Naive B cell (primary cell): ENCODE measurements around the gene BTBD10. TPM values are rescaled to one million over a fixed set of nuclear protein-coding genes. Genes with fewer than 3 reads are reported as not detected.

Experiments used
- ATAC-seq, 2 donors: fragments of 150-1000 bp; cut with Tn5 transposase; 2 replicates each; pipeline ENCODE4 v1.10.0; 2021; ENCODE audit warnings: low read depth in 2 of 2, mild to moderate bottlenecking in 2 of 2, moderate library complexity in 2 of 2
- DNase-seq: peaks from one replicate; pipeline ENCODE4 v3.0.0; 2022
- H3K27ac Mint-ChIP-seq, 6 donors: one replicate each; pipeline ENCODE4 v1.8.0; 2020 to 2022; ENCODE audit warnings: mild to moderate bottlenecking in 6 of 6, mixed read lengths in 6 of 6, moderate library complexity in 5 of 6, inconsistent platforms in 2 of 6
- H3K27me3 Mint-ChIP-seq, 3 donors: one replicate each; pipeline ENCODE4 v1.8.0; 2021 to 2022; ENCODE audit warnings: mixed read lengths in 3 of 3, mild to moderate bottlenecking in 1 of 3
- H3K36me3 Mint-ChIP-seq, 2 donors: one replicate each; pipeline ENCODE4 v1.8.0; 2020 to 2022; ENCODE audit warnings: mixed read lengths in 2 of 2, inconsistent platforms in 1 of 2, mild to moderate bottlenecking in 1 of 2
- H3K4me1 Mint-ChIP-seq, 3 donors: one replicate each; pipeline ENCODE4 v1.8.0; 2020 to 2022; ENCODE audit warnings: mixed read lengths in 3 of 3, inconsistent platforms in 1 of 3, mild to moderate bottlenecking in 1 of 3, moderate library complexity in 1 of 3
- H3K4me3 Mint-ChIP-seq, 8 donors: one replicate each; pipeline ENCODE4 v1.8.0; 2020 to 2022; ENCODE audit warnings: mild to moderate bottlenecking in 8 of 8, mixed read lengths in 8 of 8, moderate library complexity in 8 of 8, inconsistent platforms in 2 of 8
- H3K9me3 Mint-ChIP-seq, 7 donors: one replicate each; pipeline ENCODE4 v1.8.0; 2020 to 2022; ENCODE audit warnings: mixed read lengths in 7 of 7, mild to moderate bottlenecking in 5 of 7, inconsistent platforms in 2 of 7, moderate library complexity in 1 of 7
- polyA plus RNA-seq, 6 donors: library from polyadenylated mRNA; unstranded; fragments of 300-500 nt; fragmentation: Illumina TruSeq; gene quantifications; one replicate each; pipeline ENCODE4 v1.2.3, GENCODE V29; 2021; ENCODE audit warnings: low read depth in 6 of 6

BTBD10 gene
- polyA plus RNA-seq, 6 donors from 2014 or later, result 7.4 to 17.8 (median 12.6) TPM

- peak overlapping the region in 1 of 8 donors; percentile 6 for H3K4me3 Mint-ChIP-seq
Measured at GRCh38 chr11:13341026-13341425, 122.0 kb downstream of the BTBD10 start.

GRCh38 chr11:13339195-13340153 lies 123.5 kb downstream of the BTBD10 start:
- Mint-ChIP-seq H3K9me3 (no peaks in the 10 kb centered on the region), H3K27me3 (no peaks in the 10 kb centered on the region), H3K4me1 (peaks cover 32 to 61% (median 52%) of the 10 kb centered on the region in 3 donors), H3K4me3 (peak overlapping the region in 1 of 8 donors; percentile 13), H3K36me3 (no peaks in the 10 kb centered on the region), H3K27ac (peak overlapping the region in 4 of 6 donors; percentile 18 to 87 (median 55))
- no peak for DNase-seq
- ATAC-seq, result no peak

More at GRCh38 chr11:13341026-13341425, 122.0 kb downstream of the BTBD10 start:
- H3K36me3 Mint-ChIP-seq, result no peaks in the 10 kb centered on the region
- ATAC-seq, result peak in 1 of 2 donors; percentile 38
- peaks cover 27 to 56% (median 56%) of the 10 kb centered on the region in 3 donors for H3K4me1 Mint-ChIP-seq
- no peaks in the 10 kb centered on the region for H3K27me3 Mint-ChIP-seq
- peak overlapping the region in 3 of 6 donors; percentile 11 to 80 (median 57) for H3K27ac Mint-ChIP-seq
- no peaks in the 10 kb centered on the region for H3K9me3 Mint-ChIP-seq
- DNase-seq, result no peak

- no peak for DNase-seq
- H3K36me3 Mint-ChIP-seq, result no peaks in the 10 kb centered on the region
- H3K4me1 Mint-ChIP-seq, result peaks cover 31 to 62% (median 51%) of the 10 kb centered on the region in 3 donors
- H3K27me3 Mint-ChIP-seq, result no peaks in the 10 kb centered on the region
- peak overlapping the region in 1 of 8 donors; percentile 4 for H3K4me3 Mint-ChIP-seq
- H3K9me3 Mint-ChIP-seq, result no peaks in the 10 kb centered on the region
- H3K27ac Mint-ChIP-seq, result peak overlapping the region in 4 of 6 donors; percentile 25 to 86 (median 65)
- ATAC-seq, result no peak
Measured at GRCh38 chr11:13338427-13339069, 124.5 kb downstream of the BTBD10 start.

- H3K27me3 Mint-ChIP-seq, result no peaks in the 10 kb centered on the region
- DNase-seq (no peak), ATAC-seq (peak in 1 of 2 donors; percentile 25)
- no peaks in the 10 kb centered on the region for H3K36me3 Mint-ChIP-seq
- H3K4me1 Mint-ChIP-seq, result peaks cover 35 to 67% (median 51%) of the 10 kb centered on the region in 3 donors
- H3K4me3 Mint-ChIP-seq, result peak overlapping the region in 4 of 8 donors; percentile 4 to 65 (median 24)
- no peaks in the 10 kb centered on the region for H3K9me3 Mint-ChIP-seq
- peak overlapping the region in 3 of 6 donors; percentile 39 to 69 (median 61) for H3K27ac Mint-ChIP-seq
Measured at GRCh38 chr11:13338019-13338426, 125.0 kb downstream of the BTBD10 start.

Other genes with a start within 250 kb of the BTBD10 start
- gene BMAL1, start 185.4 kb downstream of the BTBD10 start, polyA plus RNA-seq, result 1 to 10 TPM; 3.7 to 6.5 (median 4.6) TPM
- gene PTH, start 32.8 kb upstream of the BTBD10 start, polyA plus RNA-seq, result not detected
- 10 to 100 TPM in 4 of 6 donors, 1 to 10 TPM in 1, under 1 TPM in 1; 0.14 to 16.1 (median 11.8) TPM for gene FAR1, start 205.4 kb upstream of the BTBD10 start, polyA plus RNA-seq